Activated T-cell treated with anti-CD3 and anti-CD28 coated beads for 24 hours (primary cell): ENCODE measurements around the gene SEMA5B.

Experiments
- DNase-seq: peaks from one replicate; pipeline ENCODE4 v3.0.0-alpha.2; 2020; ENCODE audit warnings: low read depth

The SEMA5B gene

DNA sequence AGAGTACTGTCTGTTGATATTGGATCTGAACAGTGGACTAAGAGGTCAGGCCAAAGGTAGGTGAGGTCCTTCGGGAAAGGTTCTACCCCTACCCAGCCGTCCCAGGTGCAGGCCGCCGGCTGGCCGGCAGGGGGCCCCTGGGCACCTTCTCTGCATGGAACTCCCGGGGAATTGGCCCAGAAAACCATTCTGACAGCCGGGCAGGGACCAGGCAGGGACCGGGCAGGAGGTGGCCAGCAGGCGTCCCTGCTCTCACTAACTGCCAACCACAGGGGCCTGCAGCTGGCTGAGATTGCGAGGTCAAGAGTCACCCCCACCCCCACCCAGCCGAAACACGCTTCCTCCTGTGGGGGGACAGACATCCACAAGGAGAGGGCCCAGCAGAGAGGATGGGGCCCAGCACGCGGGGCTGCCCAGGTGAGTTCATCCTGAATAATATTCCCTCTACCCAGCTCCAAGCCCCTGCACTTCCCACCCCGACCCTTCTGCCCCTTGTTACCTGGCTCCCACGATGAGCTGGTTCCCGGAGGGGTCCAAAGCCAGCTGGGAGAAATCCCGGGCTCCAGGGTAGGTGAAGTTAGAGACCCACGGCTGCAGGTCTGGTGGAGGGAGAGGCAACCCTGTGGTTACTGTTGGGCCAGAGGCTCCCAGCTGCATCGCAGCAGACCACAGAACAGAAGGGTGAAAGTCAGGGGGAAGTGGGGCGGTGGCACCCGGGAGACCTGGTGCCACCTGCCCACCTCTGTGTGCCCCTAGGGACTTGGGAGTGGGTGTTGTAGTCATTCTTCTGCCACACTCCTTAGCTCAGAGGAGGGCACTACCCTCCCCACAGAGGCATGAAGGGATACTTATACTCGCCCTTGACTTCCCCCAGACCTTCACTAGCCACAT lies 84.4 kb downstream of the SEMA5B start:
- peak; percentile 7 for DNase-seq

DNA sequence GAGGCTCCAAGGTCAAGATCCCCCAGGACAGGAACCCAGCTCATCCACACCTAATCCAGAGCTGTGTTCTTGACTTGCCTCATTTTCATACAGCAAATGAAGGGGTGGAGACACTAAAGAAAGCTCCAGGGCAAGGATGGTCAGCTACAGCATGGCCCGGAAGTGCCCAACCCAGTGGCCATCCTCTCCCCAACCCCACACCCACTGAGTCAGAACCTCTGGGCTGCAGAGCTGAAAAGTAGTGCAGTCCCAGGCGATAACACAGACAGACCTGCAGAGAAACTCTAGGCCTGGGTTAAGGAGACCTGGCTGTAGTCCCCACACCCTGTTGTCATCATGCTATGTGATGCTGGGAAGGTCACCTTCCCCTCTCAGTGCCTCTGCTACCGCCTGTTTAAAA lies 85.3 kb downstream of the SEMA5B start:
- DNase-seq, result no peak

DNA sequence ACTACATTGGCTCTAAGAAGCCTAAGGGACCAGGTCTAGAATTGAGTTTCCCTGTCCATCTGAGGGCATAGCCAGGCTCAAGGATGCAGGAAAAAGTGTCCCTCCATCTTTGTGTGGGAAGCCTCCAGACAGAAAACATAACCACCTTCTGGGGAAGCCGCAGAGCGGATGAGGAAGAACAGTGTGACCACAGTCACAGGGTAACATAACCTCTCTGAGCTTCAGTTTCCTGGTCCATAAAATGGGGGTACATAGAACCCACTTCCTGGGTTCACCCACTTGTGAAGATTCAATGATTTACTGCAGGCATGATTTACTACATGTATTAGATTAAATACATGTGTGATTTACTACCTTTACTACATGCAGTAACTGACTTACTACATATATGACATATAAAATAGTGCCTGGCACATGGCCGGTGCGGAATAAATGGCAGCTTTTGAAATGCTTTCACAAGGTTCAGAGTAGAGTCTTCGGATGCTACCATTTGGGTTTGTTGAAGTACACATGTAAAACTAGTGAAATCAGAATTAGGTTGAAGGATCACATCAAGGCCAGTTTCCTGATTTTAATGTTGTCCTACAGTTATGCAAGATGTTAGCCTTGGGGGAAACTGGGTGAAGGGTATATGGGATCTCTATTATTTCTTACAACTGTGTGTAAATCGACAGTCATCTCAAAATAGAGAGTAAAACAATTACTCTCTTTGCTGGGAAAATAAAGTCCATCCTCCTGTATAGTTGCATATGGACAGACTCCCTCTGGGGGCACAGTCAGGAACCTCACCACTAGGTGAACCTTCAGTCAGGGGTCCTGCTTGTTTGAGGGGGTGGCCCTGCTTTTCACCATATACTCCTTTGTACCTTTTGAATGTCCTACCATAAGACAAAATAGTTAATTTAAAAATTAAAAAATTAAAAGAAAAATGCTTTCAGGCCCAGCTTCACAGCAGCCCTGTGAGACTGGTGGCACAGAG lies 86.0 kb downstream of the SEMA5B start:
- DNase-seq, result no peak

DNA sequence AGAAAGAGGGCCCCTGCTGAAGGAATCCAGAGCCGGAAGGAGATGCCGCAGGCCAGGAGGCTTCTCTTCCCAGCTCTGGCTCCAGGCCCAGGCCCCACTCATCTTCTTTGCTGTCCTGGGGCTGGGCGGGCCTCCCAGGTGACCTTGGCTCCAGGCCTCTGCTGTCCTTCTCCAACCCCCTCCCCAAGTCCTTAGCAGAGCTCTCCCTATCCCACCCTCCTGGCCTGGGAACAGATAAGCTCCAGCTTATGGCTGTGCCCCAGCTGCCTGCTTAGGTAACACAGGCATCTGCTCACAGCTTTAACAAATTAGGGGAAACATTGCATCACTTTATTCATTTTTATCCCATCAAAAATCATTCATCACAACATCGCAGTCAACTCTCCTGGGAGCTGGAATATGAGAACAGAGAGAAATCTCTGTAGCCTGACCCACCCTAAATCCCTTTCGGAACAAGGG lies 86.9 kb downstream of the SEMA5B start:
- DNase-seq, result no peak

DNA sequence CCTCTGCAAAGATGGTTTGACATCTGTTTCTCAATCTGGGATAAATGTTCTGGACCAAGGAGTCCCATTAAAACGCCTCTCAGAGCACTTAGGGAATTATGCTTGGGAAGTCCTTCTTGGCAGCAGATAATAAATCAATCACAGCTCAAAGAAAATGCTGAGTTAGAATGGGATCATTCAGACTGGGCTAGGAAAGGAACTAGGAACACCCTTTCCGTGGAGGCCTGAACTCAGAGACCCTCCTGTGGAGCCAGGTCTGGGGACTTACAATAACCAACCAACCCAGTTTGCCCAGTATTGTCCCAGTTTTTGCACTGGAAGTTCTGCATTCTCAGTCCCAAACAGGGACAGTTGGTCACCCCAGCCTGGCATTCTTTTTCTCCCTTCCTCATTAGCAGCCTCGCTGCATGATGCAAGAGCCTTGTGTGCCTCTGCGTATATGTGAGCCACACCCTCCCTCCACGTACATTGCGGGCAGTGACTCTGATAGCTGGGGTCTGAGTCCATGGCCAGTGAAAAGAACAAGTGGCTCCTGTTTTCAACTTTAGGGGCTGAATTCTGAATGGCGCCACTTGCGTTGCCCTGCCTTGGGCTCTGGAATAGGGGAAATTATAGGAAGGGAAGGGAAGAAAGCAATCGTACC lies 88.7 kb downstream of the SEMA5B start:
- DNase-seq, result no peak

DNA sequence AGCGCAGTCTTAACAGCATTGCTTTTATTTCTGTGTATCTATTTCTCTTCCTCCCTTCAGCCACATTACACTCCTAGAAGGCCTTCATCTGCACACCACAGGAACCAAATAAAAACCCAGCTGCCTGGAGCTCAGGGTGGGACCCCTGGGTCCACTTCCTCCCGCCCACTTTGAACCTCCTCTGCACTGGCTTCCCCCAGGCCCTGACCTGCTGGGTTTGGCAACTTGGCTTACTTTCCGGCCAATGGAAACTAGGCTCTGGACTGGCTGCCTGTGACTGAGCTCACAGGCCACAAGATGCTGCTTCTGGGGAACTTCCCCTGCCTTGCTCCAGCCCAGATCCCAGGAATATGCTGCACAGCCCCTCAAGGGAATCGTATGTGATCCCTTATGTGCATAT lies 89.8 kb downstream of the SEMA5B start:
- no peak for DNase-seq

DNA sequence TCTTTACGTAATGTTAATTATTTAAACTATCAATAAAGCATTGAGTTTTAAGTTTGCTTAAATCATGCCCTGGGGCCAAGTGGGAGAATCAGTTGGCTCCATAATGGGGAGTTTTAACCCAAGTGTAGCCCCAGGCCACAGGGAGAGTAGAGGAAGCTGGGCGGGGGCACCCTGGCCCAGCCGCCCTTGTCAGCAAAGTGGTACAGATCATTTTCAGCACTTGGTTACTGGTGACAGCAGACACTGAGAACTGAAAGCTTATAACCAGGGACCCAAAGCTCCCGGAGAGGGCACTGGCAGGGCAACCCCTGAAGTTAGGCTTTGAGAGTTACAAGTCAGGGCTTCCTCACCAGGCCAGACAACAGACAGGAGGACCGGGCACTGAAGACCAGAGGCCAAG lies 90.6 kb downstream of the SEMA5B start:
- DNase-seq, result no peak

DNA sequence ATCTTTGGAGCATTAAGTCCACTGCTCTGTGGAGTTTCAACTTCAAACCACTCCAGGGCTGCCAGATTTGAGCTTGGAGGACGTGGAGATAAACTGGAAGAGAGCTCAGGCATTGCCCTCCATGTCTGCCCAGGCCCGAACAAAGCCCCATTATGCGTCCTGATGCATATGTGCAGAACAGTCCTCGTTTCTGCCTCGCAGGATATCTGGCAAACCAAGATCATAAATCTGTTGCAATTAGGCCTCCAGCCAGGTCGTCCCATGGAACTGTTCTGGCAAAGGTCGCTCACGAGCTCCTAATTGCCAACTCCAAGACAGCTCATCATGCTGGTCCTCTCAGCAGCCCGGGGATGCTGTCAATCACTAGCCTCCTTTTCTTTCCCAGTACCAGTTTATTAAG lies 91.2 kb downstream of the SEMA5B start:
- no peak for DNase-seq

DNA sequence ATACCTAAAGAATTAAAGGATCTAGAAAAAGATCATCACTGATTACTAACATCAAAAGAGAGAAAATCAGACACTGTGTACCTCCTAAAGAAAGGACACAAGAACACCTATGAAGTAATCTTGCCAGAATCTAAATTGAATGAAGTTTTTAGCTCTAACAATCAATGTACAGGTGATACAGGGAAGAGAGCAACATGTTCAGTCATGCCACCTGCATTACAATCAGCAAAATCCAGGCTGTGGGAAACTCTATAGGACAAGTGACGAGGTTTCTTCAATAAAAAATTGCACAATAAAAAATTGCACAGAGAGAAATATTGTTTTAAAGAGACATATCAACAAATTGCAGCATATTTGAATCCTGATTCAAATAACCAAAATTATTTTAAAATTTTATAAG lies 93.3 kb downstream of the SEMA5B start:
- no peak for DNase-seq

DNA sequence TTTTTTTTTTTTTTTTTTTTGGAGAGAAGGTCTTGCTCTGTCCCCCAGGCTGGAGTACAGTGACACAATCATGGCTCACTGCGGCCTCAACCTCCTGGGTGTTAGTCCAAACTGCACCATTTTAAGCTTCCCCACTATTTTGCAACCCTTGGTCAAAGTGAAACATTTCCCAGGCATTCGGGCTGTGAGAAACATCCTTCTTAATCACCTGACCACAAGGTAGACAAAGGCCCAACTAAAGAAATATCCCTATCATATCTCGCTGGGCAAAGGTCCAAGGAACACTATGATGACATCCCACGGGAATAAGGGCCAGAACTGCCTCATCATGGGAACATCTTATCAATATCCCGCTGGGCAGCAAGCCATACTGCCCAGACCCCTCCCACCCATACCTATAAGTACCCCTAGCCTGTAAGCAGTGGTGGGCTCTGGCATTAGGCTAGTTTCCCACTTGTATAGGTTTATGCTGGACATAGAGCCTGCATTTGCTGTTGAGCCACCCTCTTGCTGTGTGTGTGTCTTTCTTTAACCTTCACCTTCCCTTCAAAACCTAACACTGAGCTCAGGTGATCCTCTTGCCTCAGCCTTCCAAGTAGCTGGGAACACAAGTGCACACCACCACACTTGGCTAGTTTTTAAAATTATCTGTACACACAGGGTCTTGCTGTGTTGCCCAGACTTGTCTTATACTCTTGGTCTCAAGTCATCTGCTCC lies 95.2 kb downstream of the SEMA5B start:
- no peak for DNase-seq

DNA sequence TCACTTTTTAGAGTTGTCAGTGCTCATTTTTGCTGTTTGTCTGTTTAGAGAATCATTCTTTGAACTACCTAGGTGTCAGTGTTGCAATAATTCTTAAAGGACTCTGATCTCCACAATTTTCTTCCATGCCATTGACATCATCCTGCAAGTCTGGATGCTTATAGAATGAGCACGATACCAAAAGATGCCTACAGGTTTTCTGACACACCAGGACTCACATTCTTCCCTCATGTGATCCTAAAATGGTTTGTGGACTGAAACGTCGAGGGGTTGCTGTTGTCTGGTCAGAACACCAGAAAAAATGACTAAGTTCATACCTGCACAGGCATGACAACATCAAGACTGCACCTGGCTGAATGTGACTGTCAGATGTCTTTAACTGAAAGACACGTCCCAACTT lies 95.9 kb downstream of the SEMA5B start:
- no peak for DNase-seq

DNA sequence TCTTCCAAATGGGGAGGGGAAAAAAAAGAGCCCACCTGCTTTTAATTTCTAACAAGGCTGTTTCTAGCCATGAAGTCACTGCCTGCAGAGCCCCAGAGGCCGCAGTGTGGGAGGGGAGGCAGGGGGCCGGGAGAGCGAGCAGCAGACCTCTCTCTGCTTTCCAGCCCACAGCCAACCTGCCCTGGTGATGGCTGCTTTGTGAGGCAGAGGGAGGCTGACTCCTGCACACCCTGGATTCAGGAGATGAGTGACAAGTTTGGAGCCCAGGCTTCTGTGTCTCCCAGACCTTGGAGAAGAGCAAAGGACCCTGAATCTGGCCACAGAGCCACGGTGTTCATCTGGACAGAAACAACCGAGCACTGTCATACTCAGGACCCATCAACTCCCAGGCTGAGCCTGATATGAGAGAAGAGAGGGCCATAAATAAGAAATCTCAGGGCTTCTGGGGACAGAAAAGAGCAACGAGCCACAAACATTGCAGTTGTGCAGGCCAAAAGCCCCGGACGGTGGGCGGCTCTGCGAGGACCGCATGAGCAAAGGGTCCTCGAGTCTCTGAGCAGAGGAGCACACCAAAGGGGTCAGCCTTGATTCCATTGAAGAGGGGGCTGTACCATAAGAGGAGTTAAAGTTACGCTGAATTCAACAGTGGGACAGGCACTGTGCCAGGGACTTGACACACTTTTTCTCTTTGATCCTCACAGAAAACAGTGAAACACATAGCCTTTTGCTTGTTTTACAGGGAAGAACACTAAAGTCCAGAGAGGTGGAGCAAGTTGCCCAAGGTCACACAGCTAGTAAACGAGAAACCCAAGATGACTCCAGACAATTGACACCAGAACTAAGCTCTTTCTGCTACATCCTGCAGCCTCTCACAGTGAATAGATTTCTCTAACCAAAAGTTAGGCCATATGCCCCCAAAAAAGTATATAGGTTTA lies 97.2 kb downstream of the SEMA5B start:
- no peak for DNase-seq

DNA sequence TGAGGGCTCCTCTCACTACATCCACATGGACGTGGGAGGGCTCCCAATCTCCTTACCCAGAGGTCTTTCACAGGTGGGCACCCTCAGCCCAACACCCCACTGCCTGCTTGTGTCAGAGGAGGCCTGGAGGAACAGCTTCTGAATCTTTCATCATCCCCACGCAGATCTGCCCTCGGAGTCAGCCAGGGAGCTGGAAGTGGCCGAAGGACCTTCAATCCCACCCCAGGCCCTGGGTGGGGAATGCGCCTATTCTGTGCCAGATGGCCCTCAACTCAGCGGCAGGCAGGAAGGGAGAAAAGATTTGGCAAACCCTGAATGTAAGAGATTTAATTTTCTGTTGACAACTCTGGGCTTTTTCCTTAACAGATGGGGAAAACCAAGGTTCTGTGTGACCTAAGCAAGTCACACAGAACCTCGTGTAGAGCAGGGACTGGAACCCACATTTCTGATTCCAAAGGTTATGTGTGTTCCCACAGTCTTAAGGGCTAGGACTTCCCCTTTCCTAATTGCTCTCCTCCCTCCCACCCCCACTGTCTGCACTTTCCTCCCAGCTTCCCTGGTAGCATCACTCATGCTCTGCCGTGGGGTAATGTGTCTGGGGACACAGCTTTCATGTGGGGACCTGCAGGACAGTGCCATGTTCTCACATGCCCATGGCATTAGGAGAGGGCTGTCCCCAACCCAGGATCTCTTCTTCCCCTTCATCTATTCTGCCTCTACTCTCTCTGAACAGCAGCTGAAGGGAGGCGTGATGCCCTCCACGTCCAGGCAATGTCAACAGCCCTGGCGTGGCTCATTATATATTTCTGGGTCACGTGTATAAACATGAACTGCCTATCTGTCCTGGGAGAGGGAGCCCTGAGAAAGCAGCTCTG lies 98.1 kb downstream of the SEMA5B start:
- no peak for DNase-seq

DNA sequence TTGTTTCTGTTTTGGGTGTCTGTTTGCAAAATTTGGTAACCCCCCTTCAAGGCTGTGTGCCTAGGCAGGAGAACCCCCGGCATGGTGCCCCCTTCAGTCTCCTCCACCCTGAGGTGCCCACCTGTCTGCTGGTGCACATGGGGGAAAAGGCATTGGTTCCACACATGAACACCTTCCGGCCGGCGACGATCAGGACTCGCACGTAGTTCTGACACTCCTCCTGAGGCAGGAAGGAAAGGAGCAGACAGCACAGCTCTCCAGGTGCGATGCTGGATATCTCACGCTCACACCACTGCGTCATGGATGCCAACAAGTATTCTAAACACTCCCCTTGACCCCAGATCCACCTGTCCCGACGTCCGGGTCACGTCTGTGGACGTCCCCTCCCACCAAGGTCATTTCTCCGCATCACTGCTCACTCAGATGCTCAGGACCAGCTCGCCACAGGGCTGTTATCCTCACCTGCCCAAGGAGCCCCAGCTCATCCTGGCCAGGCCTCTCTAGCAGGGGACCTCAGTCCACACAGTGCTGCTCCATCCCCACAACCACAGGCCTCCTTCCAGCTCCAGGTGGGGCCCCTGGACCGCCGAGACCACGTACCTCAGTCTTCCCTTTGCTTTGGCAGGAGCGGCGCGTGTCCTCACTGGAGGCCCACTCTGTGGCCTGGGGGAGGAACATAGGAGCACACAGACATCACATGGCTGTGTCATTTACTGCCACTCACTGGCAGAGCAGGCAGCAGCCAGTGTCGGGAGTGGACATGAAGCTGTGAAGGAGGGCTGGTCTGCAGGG lies 99.0 kb downstream of the SEMA5B start:
- no peak for DNase-seq

DNA sequence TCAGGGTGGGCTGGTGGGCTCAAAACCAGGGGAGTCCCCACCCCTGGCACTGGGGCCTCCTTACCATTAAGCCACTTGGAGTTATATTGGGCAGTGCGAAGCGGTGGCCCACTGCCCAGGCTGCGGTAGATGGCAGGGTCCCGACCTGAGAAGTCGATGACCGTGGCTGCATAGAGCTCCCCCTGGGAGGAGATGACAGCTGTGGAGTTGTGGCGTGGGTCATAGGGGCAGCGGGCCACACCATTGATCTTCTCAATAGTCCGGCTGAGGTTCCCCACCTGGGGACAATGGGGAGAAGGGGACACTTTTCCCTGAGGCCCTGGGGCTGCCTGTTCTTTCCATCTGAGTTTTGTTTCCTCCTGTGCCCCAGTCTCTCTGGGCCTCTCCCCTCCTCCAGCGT lies 99.8 kb downstream of the SEMA5B start:
- DNase-seq, result no peak

DNA sequence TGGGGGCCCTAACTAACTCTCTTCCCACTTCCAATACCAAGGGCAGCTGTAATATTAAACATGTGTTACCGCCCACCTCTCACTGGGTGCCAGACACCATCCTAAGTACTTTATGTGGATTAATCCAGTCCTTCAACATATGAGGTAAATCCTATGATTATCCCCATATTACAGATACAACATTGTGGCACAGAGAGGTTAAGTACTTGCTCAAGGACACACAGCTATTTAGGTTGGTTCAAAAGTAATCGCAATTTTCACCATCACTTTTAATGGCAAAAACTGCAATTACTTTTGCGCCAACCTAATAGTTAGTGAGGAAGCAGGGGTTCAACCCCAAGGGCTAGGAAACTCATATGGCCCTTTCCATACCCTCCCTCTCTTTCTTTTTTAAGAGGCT lies 100.8 kb downstream of the SEMA5B start:
- DNase-seq, result no peak

DNA sequence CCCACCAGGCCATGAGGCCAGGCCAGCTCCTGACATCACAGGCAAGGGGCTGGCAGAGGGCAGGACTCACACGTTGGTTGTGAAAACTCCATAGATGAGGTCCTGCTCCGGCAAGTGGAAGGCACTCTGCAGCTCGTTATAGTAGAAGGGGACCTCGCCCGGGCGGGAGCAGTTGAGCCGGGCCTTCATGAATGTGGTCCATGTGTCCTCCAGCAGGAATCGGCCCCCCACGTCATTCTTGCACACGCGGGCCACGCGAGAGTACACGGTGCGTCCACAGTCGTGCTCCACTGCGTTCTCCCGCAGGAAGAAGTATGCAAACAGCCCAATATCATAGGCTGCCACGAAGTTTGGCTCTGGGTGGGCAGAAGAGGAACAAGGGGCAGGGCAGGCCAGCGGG lies 101.2 kb downstream of the SEMA5B start:
- no peak for DNase-seq

DNA sequence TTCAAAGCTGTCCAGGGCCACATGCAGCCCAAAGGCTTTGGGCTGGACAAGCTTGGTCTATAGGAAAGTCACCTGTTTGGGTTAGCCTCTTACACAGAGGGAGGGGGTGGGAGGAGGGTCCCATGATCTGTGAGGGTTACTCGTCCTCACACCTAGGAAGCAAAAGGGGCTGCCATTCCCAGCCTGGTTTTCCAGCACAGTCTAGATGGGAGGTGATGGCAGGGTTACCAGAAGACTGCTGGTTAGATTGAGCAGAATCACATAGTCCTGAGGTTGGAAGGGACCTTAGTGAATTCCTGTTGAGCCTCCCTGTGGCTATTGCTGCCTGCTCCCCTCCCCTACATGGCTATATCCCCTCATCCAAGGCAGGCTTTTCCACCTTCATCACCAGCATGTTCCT lies 101.8 kb downstream of the SEMA5B start:
- DNase-seq, result no peak

DNA sequence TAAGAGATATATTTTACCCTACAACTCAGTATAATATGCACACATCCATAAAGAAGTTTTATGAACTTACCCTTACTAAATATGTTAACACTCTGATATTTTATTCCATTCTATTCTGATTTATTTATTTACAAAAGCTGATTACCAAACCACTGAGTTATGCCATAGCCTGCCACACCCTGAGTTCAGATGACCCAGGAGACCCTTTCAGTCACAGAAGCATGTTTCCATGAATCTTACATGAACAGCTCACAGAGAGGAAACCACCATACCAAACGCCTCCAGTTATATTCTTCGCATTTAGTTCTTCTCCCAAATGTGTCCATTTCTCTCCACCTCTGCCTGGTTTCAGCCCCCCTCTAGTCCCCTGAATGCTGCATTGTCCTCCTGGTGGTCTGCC lies 103.5 kb downstream of the SEMA5B start:
- no peak for DNase-seq
